Stimulated activated CD8-positive, alpha-beta memory T cell treated with anti-CD3 and anti-CD28 coated beads, Interleukin-4, amount 100 ng/mL, for 4 hours (primary cell): ENCODE data around the gene PSMD5.

Experiments used
- DNase-seq, 2 donors: peaks; one replicate each; pipeline ENCODE4 v3.0.0-alpha.2; 2020; ENCODE audit warnings: low read depth in 2 of 2, low spot score in 1 of 2

PSMD5 gene

DNA sequence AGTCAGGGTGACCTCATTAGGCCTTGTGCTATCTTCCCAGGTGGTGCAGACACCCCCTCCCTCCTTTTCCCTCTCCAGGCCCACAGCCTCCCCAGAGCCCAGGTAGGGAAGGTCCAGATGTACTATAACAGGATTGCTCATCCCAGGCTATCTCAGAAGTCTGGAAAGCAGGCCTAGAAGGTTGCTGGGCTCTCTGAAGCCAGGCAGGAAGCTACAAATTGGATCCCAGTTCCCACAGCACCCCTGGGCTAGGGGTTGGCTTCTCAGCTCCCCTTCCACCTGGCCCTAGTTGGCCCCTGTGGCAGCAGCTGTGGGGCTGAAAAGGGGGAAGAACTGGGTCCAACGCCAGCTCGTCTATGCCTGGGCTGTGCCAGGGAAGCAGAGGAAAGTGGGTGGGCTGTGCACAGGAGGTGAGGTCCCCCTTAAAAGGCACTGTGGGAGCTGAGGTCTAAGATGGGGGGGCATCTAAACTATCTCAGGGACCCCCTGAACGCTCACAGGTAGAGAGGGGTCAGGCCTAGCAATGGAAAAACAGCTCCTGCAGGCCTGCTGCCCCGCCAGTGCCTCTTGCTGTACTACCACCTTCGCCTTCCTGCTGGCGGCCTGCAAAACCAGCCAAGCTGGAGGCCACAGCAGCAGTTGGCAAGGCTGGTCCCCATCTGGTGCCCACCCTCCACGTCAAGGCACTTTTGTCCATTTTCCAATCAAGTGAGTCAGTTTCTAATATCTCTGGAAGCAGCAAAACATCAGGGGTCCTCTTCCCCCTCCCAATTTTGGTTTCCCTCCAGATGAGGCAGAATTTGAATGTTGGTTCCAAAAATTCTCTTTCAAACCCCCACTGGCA is 13.3 kb upstream of the PSMD5 start:
- DNase-seq, result no peak

DNA sequence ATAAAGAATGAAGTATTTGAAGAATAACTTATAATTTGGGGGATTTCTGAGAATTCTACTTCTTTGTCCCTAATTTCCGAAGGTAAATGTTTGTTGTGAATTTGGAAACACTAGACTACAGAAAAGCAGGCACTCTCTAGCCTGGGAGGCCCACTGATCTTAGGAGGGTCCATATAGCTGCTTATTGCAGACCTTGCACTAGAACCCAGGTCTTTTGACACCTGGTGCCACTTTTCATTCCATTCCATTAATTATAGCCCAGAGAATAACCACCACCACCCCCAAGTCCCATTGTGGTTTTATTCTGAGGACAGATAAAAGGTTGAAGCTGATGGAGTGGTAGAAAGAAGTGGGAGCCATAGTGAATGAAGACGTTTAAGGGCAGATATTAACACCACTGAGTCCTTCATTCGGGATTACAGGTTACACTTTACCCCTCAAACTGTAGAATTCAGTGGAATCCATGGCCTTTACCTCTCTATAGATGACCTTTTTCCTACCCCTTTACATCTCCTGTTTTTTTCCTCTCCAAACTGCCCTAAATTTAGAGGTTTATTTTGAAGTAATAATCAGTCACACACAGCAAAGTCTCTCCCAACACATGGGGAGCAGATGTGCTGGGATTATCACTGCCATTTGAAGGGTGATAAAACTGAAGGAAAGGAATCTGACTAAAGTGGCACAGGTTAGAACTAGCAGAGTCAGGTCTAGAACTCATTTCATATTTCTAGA is 12.0 kb upstream of the PSMD5 start:
- DNase-seq, result no peak

DNA sequence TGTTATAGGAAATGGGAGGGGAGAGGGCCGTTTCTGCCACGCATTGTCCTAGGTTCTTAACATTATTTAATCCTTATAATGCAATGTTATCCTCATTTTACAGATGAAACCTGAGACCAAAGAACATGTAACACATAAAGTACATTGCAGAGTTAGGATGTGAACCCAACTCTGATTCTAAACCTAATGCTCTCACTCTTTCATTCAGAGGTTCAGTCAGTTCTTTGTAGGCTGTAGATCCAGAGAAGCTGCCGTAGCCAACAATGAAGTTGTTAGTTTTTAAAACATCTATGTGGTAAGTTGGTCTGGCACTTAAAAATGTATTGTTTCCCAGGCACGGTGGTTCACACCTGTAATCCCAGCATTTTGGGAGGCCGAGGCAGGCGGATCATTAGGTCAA is 10.5 kb upstream of the PSMD5 start:
- DNase-seq, result no peak

DNA sequence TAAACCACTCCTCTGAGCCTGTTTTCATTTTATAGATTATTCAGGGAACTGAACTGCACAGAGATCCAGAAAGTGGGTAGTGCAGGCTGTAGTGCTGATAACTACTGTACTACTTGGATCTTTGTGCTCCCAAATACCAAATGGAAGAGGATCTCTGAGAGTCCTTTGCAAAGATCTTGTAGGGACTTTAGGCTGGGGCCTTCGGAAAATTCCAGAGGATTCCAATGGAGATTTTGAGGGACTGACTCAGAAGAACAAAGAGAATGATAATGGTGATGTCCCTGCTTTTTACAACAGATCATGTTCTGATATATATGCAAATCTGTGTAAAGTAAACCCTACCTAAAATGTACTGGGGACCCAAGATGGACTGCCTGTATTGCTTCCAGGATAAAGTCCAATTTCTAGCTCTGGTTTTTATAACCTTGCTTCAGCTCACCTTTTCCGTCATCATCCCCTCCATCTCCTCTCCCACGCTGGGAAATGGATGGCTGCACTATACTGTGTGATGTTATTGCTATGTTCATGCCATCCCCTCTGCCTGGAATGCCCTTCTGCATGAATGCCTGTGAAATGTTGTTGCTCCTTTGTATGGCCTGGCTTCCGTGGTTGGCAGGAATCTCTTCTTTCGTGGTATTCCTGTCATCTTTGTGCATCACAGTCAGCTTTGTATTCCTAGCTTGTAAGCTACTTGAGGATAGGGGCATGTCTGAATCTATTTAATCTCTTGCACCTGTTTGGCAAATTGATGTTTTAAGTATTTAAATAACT is 9.7 kb upstream of the PSMD5 start:
- DNase-seq, result no peak

DNA sequence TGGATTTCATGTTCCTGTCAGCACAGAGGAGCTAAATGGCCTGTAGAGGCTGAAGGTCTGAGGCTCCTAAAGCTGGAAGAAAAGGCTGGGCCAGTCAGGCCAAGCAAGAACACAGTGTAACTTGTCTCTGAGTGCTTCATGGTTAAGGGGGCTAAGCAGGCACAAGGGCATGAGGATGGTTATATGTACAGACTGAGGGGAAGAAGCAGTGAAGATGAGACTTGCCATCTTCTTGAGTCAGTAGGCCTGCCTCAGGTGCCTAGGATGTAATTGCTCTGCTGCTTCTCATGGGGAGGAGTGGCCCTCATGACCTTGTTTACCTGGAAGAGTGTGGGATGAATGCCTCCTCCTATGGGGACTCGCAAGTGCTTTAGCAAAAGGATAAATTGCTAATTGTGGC is 8.7 kb upstream of the PSMD5 start:
- no peak for DNase-seq

DNA sequence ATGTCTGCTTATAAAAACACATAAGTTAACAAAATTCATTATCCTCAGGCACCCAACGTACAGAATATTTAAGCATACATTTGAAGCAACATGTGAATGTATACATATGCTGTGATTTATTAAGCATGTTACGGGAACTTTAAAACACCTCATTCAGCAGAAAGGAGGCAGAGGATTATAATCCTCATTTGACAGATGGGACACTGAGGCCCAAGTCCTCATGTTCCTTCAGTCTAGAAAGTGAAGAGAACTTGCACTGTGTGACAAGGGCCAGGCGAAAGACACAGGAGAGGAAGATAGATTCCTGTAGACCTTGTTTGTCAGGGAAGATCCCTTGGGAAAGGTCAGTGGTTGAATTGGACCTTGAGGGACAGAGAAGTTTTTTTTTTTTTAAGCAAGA is 7.6 kb upstream of the PSMD5 start:
- DNase-seq, result no peak

DNA sequence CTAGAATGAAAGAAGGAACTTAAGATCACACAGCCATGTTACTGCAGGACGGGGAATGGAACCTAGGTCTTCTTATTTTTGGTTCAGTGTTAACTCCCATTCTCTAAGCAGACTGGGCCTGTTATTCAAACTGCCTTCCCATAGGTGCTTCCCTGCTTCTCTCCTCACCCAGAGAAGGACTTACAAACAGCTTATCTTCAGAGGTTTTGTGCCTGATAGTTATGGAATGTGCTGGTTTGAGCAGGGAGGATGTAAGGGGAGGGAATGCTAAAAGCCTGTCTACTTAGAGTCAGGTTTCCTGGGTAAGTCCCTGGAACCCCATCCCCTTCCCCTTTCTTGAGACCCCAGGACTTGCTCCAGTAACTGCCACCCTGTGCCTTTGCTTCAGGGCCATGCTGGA is 4.2 kb upstream of the PSMD5 start:
- DNase-seq, result no peak

DNA sequence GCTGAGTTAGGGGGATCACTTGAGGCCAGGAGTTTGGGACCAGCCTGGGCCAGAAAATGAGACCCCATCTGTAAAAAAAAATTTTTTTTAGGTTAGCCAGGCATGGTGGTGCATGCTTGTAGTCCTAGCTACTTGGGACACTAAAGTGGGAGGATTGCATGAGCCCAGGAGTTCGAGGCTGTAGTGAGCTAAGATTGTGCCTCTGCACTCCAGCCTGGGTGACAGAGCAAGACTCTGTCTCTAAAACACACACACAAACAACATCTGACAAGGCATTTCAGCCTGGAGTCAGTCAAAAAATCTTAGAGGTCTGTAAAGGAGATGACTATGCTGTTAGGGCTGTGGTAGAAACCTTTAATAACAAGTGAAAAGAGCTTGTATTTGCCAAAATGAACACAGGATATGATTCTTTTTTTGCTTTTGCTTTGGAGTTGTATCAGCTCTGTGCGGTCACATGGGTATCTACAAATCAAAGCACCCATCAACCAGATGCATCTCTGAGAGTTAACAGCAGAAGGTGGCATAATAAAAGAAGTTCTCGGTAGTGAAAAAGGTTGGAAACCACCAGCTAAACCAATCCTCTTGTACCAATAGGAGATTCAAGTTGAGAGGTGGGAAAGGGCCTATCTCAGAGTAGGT is 3.6 kb upstream of the PSMD5 start:
- no peak for DNase-seq

DNA sequence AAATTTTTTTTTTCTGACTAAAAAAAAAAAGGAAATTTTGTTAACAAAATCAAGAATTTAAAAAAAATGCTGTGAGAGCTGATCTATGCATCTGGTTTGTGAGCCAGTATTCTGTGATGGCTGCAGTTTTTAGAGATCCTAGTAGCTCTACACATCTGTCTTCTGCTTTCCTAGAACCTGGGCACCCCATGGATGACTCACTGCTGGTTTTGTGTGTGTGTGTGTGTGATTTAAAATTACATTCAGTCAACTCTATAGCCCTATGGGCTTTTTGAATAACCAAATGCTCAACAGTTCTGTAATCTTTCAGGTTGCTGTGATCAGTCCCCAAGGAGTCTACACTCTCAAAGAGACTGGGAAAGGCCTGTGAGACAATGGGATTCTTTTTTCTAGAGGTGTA is 2.5 kb upstream of the PSMD5 start:
- no peak for DNase-seq

DNA sequence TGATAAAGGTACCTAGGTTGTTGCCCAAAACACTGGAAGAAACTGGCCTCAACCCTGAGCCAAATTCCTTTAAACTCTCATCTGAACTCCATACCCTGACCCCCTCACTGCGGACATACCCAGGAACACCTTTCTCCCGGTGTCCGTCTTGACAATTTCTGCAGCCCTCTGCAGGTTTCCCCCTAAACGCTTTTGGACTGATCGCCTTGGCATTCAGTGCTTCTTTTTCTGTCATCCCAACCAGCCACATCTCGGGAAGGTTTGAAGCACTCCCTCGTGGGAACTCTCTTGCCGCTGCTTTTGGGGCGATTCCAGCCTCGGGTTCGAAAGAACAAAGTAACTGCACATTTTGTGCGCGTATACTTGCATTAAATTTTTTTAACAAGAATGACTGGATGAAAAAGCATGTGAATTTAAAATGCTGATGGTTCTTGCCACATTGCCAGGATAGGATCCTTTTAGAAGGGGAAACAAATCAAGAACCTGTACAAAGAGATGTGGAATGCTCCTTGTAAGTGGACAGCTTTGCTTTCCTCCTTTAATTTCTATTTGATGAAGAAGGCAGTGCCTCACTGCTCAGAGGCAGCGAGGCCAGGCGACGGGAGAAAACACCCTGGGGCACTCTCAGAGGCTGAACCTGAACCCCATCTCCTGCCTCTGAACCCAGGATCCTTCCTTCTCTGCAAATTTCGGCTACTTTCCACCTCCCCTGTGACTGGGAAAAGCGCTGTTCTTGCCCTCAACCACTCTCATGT is 615 bp downstream of the PSMD5 start:
- DNase-seq, result no peak

DNA sequence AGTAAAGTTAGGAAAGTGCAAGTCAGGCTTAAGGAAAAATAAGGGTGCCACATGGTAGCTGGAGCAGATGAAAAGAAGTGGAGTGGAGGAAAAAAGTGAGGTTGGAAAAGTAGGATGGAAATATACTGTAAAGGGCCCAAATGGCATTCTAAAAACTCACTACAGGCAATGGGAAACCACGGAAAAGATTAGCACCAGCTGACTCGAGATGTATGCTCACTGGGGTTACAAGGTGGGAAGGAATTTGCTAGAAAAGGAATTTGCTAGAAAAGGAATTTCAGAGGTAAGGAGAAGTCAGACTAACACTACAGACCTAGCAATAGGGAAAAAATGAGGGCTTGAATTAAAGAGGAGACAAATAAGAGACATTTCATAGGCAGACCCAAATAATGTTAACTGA is 3.6 kb downstream of the PSMD5 start:
- DNase-seq, result no peak

DNA sequence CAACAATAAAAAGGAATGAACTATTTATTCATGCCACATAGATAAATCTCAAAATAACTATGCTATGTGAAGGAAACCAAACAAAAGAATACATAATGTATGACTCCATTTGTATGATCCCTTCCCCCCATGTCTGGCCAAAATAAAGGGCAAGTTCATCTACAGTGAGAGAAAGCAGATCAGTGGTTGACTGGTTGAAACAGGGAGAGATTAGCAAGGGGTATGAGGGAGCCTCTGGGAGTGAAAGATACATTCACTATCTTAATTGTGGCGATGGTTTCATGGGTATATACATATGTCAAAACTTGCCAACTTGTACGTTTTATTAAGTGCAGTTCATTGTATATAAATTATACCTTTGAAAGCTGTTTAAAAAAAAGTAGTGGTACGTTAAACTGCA is 4.8 kb downstream of the PSMD5 start:
- no peak for DNase-seq

DNA sequence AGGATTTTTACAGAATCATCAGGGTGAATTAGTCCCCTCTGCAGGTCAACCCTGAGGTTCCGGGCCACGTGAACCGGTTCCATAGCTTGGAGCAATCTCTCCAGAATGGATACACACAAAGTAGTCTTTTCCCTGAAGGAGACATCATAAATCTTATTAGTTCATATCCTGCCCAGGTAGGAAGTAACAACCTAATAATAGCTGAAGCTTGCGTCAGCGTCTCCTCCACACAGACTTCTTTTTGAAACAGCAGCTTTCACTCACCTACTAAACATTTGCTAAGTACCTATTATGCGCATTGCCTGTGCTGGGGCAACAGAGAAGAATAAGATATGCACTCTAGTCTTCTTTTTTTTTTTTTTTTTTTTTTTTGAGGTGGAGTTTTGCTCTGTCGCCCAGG is 9.4 kb downstream of the PSMD5 start:
- no peak for DNase-seq

DNA sequence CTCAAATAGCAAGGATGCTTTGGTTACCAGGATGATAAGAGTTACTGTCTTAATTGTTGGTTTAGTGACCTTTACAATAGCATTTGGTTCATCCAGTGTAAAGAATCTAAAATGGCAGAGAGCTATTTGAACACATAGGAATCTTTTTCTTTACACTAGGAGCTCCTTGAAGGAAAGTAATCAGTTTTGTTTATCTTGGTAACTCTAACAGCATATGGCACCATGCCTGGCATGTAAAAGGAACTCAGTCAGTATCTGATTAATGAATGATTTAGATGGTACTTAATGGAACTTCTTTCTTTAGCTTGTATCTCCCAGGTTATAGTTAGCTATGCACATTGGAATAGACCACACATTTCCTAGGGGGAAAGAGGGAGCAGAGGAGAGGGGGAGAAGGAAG is 9.9 kb downstream of the PSMD5 start:
- no peak for DNase-seq

DNA sequence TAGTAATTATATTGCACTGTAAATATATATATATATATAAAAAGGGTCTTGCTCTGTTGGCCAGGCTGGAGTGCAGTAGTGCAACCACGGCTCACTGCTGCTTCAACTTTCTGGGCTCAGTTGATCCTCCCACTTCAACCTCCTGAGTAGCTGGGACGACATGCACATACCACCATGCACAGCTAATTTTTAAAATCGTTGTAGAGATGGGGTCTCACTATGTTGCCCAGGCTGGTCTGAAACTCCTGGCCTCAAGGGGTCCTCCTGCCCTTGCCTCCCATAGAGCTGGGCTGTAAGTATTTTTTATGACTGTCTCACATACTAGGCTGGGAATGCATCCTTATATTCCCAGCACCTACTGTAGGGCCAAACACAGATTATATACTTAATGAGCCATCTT is 11.9 kb downstream of the PSMD5 start:
- DNase-seq, result no peak

DNA sequence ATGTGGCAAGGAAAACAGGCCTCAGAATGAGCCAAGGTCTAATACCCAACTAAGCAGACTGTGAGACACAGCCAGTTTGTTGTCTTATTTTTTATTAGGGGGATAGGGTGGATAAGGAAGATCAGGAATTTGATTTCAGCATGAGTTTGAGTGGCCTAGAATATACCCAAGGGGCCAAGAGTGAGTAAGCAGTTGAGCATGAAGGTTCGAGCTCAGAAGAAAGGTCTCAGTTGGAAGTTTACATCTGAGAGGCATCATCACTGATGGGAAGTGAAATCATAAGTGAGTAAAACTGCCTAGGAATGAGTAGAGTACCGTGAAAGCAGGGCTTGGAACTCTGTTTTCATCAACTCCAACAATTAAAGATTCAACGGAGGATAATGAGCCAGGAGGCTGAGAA is 12.6 kb downstream of the PSMD5 start:
- no peak for DNase-seq

DNA sequence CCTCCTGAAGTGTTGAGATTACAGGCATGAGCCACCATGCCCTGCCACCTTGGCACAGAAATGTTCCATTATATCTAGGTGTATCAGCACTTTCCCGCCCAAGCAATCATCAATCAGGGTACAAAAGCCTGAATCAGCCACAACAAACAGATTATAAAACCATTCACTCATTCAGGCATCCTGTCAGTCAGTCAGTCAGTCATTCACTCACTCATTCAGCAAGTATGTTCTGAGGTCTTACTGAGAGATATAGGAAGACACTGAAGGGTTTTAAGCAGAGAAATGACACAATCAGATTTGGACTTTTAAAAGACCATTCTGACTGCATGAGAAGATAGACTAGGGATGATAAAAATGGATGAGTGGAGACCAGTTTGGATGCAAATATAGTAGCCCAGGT is 13.1 kb downstream of the PSMD5 start:
- no peak for DNase-seq

DNA sequence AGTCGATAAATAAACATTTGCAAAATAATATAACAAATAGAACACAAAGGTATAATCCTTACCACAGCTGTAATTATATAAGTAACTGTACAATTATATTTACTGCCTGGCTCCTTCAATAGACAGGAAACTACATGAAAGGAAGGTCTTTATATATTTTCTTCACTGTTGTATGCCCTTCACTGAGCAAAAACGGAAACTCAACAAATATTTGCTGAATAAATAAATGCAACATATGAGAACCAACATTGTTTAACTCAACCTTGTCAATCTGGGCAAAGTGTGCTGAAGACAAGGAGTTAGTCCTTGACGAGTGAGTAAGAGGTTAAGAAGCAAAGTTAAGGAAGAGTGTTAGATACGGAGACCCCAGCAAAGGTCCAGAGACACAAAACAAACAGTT is 22.6 kb downstream of the PSMD5 start:
- no peak for DNase-seq

DNA sequence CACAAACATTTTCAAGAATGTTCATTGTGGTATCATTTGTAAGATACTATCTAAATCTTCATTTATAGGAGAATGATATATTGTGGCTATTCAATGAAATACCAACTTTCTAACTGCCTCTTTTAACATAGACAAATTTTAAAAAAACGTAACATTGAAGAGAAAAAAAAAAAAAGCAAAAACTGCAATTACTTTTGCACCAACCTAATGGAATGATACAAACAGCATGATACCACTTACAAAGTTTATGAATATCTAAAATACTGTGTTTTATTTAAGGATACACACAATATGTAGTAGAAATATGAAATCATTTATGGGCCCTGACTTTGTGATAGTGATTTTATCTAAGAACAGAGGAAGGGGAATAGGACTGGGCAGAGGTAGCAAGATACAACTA is 24.1 kb downstream of the PSMD5 start:
- no peak for DNase-seq

DNA sequence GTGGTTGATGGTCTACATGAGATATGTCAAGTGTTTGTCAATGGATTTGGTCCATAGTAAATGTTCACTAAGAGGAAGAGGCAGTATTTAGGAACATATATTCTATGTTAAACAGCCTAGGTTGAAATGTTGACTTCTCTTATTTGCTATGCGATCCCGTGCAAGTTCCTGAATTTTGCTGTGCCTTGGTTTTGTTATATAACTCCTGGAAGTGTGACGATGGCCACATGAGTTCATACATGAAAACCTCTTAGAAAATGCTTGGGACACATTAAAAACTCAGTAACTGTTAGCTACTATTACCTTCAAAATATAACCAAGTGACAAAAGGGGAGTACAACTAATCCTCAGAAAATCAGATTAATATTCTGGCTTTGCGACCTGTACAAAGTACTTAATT is 27.6 kb downstream of the PSMD5 start:
- DNase-seq, result no peak

DNA sequence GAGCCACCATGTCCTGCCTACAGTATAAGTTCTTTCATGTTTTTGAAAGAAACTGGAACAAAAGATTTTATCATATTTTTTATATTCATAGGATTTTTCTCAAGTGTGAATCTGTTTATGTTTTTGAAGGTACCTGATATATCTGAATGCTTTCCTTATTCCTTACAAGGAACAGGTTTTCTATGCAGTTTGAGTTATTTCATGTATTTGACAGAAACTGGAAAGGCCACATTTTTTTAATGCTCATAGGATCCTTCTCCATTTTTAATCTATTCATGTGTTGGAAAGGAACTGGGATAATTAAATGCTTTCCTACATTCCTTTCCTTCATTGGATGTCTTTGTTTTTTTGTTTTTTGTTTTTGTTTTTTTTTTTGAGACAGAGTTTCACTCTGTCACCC is 33.8 kb downstream of the PSMD5 start:
- DNase-seq, result no peak
